HEK293 (cell line): ENCODE results near the gene GNA12.

Experiments used
- CTCF ChIA-PET: fragments of 350-600 bp; formaldehyde crosslinking; extraction: SDS; loops from one replicate; lab custom pipeline; 2021; ENCODE audit warnings: antibody characterized with exemption; lab: Yijun Ruan, JAX
- POLR2A ChIA-PET: fragments of 300-600 bp; formaldehyde crosslinking; extraction: SDS; loops from one replicate; lab custom pipeline; 2020; ENCODE audit warnings: antibody characterized with exemption, inconsistent platforms; lab: Yijun Ruan, JAX
- H3K27ac ChIP-seq: fragments of 200-500 bp; sonication (Bioruptor generic); 2 replicates; pipeline ENCODE4 v1.5.1; 2014; ENCODE audit warnings: low read depth, low read length, control low read depth, inconsistent platforms; ENCODE audit errors: extremely low read depth
- H3K36me3 ChIP-seq, 2 experiments: fragments of 200-500 bp in 1 of 2; sonication (Bioruptor generic) in 1 of 2; 1 replicate in 1 of 2; 2 replicates in 1 of 2; pipeline ENCODE4 v1.5.1; 2014 to 2017; ENCODE audit warnings: inconsistent platforms in 2 of 2, low read length in 2 of 2; ENCODE audit not compliant: control insufficient read depth in 2 of 2, insufficient read depth in 1 of 2
- H3K4me1 ChIP-seq: fragments of 200-500 bp; sonication (Bioruptor generic); 2 replicates; pipeline ENCODE4 v1.5.1; 2014; ENCODE audit warnings: mild to moderate bottlenecking, low read length, inconsistent platforms; ENCODE audit not compliant: control insufficient read depth, insufficient read depth
- H3K4me3 ChIP-seq: 2 replicates; pipeline ENCODE4 v1.5.1; 2011; ENCODE audit warnings: low read depth, mild to moderate bottlenecking, control low read depth, low read length, moderate library complexity
- H3K9me3 ChIP-seq: fragments of 200-500 bp; sonication (Bioruptor generic); 2 replicates; pipeline ENCODE4 v1.5.1; 2014; ENCODE audit warnings: low read depth, low read length, inconsistent platforms; ENCODE audit not compliant: control insufficient read depth, insufficient read depth
- GLI4 ChIP-seq: fragments of 450-650 bp; formaldehyde crosslinking; IDR thresholded peaks from 2 replicates; pipeline ENCODE4 v1.5.1; 2016; ENCODE audit warnings: missing biosample characterization, missing genetic modification characterization
- GLIS1 ChIP-seq: fragments of 450-650 bp; formaldehyde crosslinking; IDR thresholded peaks from 2 replicates; pipeline ENCODE4 v1.5.1; 2016; ENCODE audit warnings: missing biosample characterization, missing genetic modification characterization
- GLIS2 ChIP-seq: fragments of 450-650 bp; formaldehyde crosslinking; IDR thresholded peaks from 2 replicates; pipeline ENCODE4 v1.5.1; 2016; ENCODE audit warnings: missing biosample characterization, missing genetic modification characterization
- MZF1 ChIP-seq: fragments of 450-650 bp; formaldehyde crosslinking; IDR thresholded peaks from 2 replicates; pipeline ENCODE4 v1.5.1; 2017; ENCODE audit warnings: missing biosample characterization, missing genetic modification characterization, borderline replicate concordance
- PRDM2 ChIP-seq: fragments of 450-650 bp; formaldehyde crosslinking; IDR thresholded peaks from 2 replicates; pipeline ENCODE4 v1.5.1; 2016; ENCODE audit warnings: missing biosample characterization, missing genetic modification characterization, borderline replicate concordance
- ZBTB7A ChIP-seq: fragments of 450-650 bp; formaldehyde crosslinking; IDR thresholded peaks from 2 replicates; pipeline ENCODE4 v1.5.1; 2016; ENCODE audit warnings: low read depth, missing biosample characterization, missing genetic modification characterization
- ZFP69B ChIP-seq: fragments of 450-650 bp; formaldehyde crosslinking; IDR thresholded peaks from 2 replicates; pipeline ENCODE4 v1.5.1; 2016; ENCODE audit warnings: missing biosample characterization, missing genetic modification characterization
- ZIC2 ChIP-seq: fragments of 450-650 bp; formaldehyde crosslinking; IDR thresholded peaks from 2 replicates; pipeline ENCODE4 v1.5.1; 2016; ENCODE audit warnings: missing biosample characterization, missing genetic modification characterization
- ZNF214 ChIP-seq: fragments of 450-650 bp; formaldehyde crosslinking; IDR thresholded peaks from 2 replicates; pipeline ENCODE4 v1.5.1; 2017; ENCODE audit warnings: missing biosample characterization, mild to moderate bottlenecking, missing genetic modification characterization, borderline replicate concordance
- ZNF266 ChIP-seq: fragments of 450-650 bp; formaldehyde crosslinking; IDR thresholded peaks from 2 replicates; pipeline ENCODE4 v1.5.1; 2016; ENCODE audit warnings: missing biosample characterization, missing genetic modification characterization, low read depth
- ZNF292 ChIP-seq: fragments of 450-650 bp; formaldehyde crosslinking; IDR thresholded peaks from 2 replicates; pipeline ENCODE4 v1.5.1; 2016; ENCODE audit warnings: low read depth, missing biosample characterization, missing genetic modification characterization, borderline replicate concordance
- ZNF302 ChIP-seq: fragments of 450-650 bp; formaldehyde crosslinking; IDR thresholded peaks from 2 replicates; pipeline ENCODE4 v1.5.1; 2016; ENCODE audit warnings: missing biosample characterization, missing genetic modification characterization, low read depth
- ZNF311 ChIP-seq: fragments of 450-650 bp; formaldehyde crosslinking; IDR thresholded peaks from 2 replicates; pipeline ENCODE4 v1.5.1; 2017; ENCODE audit warnings: missing biosample characterization, missing genetic modification characterization, borderline replicate concordance
- ZNF324 ChIP-seq: fragments of 450-650 bp; formaldehyde crosslinking; IDR thresholded peaks from 2 replicates; pipeline ENCODE4 v1.5.1; 2016; ENCODE audit warnings: missing biosample characterization, missing genetic modification characterization
- ZNF514 ChIP-seq: fragments of 450-650 bp; formaldehyde crosslinking; IDR thresholded peaks from 2 replicates; pipeline ENCODE4 v1.5.1; 2016; ENCODE audit warnings: missing biosample characterization, missing genetic modification characterization
- ZNF664 ChIP-seq: fragments of 450-650 bp; formaldehyde crosslinking; IDR thresholded peaks from 2 replicates; pipeline ENCODE4 v1.5.1; 2016; ENCODE audit warnings: missing biosample characterization, missing genetic modification characterization
- ZNF776 ChIP-seq: fragments of 450-650 bp; formaldehyde crosslinking; IDR thresholded peaks from 2 replicates; pipeline ENCODE4 v1.5.0; 2017; ENCODE audit warnings: missing biosample characterization, missing genetic modification characterization, borderline replicate concordance
- ZNF785 ChIP-seq: fragments of 450-650 bp; formaldehyde crosslinking; IDR thresholded peaks from 2 replicates; pipeline ENCODE4 v1.5.1; 2016; ENCODE audit warnings: missing biosample characterization, missing genetic modification characterization
- TF ChIP-seq, protein P1 (sequence below): fragments of 450-650 bp; formaldehyde crosslinking; IDR thresholded peaks from 2 replicates; pipeline ENCODE4 v1.5.1; 2016; ENCODE audit warnings: missing biosample characterization, missing genetic modification characterization
- TF ChIP-seq, protein P2 (sequence below): fragments of 450-650 bp; formaldehyde crosslinking; IDR thresholded peaks from 2 replicates; pipeline ENCODE4; 2016; ENCODE audit warnings: missing biosample characterization, missing genetic modification characterization
- TF ChIP-seq, protein P3 (sequence below): fragments of 450-650 bp; formaldehyde crosslinking; IDR thresholded peaks from 2 replicates; pipeline ENCODE4 v1.5.1; 2016; ENCODE audit warnings: missing biosample characterization, missing genetic modification characterization
- TF ChIP-seq, protein P4 (sequence below): fragments of 450-650 bp; formaldehyde crosslinking; IDR thresholded peaks from 2 replicates; pipeline ENCODE4 v1.5.1; 2016; ENCODE audit warnings: missing biosample characterization, missing genetic modification characterization

The GNA12 gene

GRCh38 chr7:2736411-2736914 is 107.6 kb downstream of the GNA12 start (continued):
- TF ChIP-seq, protein P1, sequence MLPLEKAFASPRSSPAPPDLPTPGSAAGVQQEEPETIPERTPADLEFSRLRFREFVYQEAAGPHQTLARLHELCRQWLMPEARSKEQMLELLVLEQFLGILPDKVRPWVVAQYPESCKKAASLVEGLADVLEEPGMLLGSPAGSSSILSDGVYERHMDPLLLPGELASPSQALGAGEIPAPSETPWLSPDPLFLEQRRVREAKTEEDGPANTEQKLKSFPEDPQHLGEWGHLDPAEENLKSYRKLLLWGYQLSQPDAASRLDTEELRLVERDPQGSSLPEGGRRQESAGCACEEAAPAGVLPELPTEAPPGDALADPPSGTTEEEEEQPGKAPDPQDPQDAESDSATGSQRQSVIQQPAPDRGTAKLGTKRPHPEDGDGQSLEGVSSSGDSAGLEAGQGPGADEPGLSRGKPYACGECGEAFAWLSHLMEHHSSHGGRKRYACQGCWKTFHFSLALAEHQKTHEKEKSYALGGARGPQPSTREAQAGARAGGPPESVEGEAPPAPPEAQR: no peak
- TF ChIP-seq GLIS1 (tag by site-specific recombination) (no peak), ZBTB7A (tag by site-specific recombination) (no peak), ZNF664 (tag by site-specific recombination) (no peak)

DNA sequence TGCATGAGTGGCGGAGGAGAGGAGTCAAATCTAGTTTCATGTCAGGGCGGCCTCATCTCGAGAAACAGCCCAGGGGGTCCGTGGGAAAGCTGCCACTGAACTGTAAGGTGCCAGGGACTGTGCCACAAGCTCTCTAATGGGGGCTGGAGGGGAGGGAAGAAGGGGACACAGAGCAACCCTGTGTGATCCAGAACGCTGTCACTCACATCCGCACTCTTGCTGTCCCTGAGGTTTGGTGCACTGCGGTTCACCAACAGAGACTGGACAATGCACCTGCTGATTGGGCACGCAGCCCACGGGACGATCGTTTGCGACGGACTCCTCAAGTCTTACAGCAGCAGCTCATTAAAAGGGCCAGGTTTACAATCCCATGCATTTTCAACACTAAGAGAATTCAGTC is 108.4 kb downstream of the GNA12 start:
- POLR2A ChIA-PET: no interaction called here
- CTCF ChIA-PET: no interaction called here
- TF ChIP-seq GLI4 (no peak), ZNF776 (no peak), ZNF514 (tag by site-specific recombination) (no peak), ZNF266 (tag by site-specific recombination) (no peak), ZNF302 (tag by site-specific recombination) (no peak), ZNF324 (tag by site-specific recombination) (no peak), ZFP69B (tag by site-specific recombination) (no peak), ZNF311 (tag by site-specific recombination) (no peak), ZNF292 (tag by site-specific recombination) (no peak), MZF1 (tag by site-specific recombination) (no peak), ZNF785 (tag by site-specific recombination) (no peak)
- TF ChIP-seq, protein P2, sequence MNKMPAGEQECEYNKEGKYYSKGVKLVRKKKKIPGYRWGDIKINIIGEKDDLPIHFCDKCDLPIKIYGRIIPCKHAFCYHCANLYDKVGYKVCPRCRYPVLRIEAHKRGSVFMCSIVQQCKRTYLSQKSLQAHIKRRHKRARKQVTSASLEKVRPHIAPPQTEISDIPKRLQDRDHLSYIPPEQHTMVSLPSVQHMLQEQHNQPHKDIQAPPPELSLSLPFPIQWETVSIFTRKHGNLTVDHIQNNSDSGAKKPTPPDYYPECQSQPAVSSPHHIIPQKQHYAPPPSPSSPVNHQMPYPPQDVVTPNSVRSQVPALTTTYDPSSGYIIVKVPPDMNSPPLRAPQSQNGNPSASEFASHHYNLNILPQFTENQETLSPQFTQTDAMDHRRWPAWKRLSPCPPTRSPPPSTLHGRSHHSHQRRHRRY (tag by site-specific recombination): no peak
- TF ChIP-seq, protein P3, sequence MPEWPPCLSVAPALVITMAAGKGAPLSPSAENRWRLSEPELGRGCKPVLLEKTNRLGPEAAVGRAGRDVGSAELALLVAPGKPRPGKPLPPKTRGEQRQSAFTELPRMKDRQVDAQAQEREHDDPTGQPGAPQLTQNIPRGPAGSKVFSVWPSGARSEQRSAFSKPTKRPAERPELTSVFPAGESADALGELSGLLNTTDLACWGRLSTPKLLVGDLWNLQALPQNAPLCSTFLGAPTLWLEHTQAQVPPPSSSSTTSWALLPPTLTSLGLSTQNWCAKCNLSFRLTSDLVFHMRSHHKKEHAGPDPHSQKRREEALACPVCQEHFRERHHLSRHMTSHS (tag by site-specific recombination): no peak
- Histone ChIP-seq H3K9me3 (no peaks in the 10 kb centered on the region), H3K4me3 (no peak overlapping the region), H3K36me3 (peaks cover 0 to 8% of the 10 kb centered on the region in 2 experiments; a peak in 1 of 3 replicates), H3K4me1 (no peaks in the 10 kb centered on the region), H3K27ac (no peak overlapping the region)

- Histone ChIP-seq H3K4me1 (no peaks in the 10 kb centered on the region), H3K27ac (no peak overlapping the region), H3K4me3 (no peak overlapping the region), H3K36me3 (peaks cover 0 to 16% of the 10 kb centered on the region in 2 experiments; a peak in 1 of 3 replicates), H3K9me3 (no peaks in the 10 kb centered on the region)
- CTCF ChIA-PET: interaction anchor here (1.4 kb wide), 1 partner anchor 130 kb away, joined by 3 read pairs; no protein-coding TSS in a partner anchor
- POLR2A ChIA-PET: no interaction called here
- TF ChIP-seq PRDM2 (no peak), ZNF214 (no peak), GLIS1 (tag by site-specific recombination) (0 out of 2 replicates have a peak, but pooled peaks have one; percentile 41), GLIS2 (tag by site-specific recombination) (no peak), ZIC2 (peak; percentile 79)
- TF ChIP-seq, protein P4, sequence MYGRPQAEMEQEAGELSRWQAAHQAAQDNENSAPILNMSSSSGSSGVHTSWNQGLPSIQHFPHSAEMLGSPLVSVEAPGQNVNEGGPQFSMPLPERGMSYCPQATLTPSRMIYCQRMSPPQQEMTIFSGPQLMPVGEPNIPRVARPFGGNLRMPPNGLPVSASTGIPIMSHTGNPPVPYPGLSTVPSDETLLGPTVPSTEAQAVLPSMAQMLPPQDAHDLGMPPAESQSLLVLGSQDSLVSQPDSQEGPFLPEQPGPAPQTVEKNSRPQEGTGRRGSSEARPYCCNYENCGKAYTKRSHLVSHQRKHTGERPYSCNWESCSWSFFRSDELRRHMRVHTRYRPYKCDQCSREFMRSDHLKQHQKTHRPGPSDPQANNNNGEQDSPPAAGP (tag by site-specific recombination): peak; percentile 74; the same call in 1 of the 2 replicates
Observed at GRCh38 chr7:2734751-2735571, 109.1 kb downstream of the GNA12 start.
